ENCODE data around the gene RHOT2. TPM values are rescaled to one million over a fixed set of nuclear protein-coding genes. Genes with fewer than 3 reads are reported as not detected.

Gene RHOT2
- total and polyA plus RNA-seq, 9 of the 15 experiments (the other 6 are each of a cell fraction or from before 2014, with no cell fraction given): 5.0 to 373 (median 112) TPM

- no peak for TF ChIP-seq ETV5 (CRISPR knock-in tag; IDR thresholded peaks at IDR 0.05; ENCODE audit: low read depth)
- TF ChIP-seq NR1H2 (CRISPR knock-in tag; IDR thresholded peaks at IDR 0.05): 0 out of 2 replicates have a peak, but pooled peaks have one; percentile 66
- no peak for TF ChIP-seq PHB2 (IDR thresholded peaks at IDR 0.05; ENCODE audit: low read depth)
- peak; percentile 85; the same call in 1 of the 2 replicates for TF ChIP-seq ZFPM2 (CRISPR knock-in tag; IDR thresholded peaks at IDR 0.05)
- TF ChIP-seq CBFA2T3 (IDR thresholded peaks at IDR 0.05): no peak
- peak; percentile 59 for TF ChIP-seq SUPT5H (IDR thresholded peaks at IDR 0.05)
- TF ChIP-seq KLF1 (tag; IDR thresholded peaks at IDR 0.05): no peak
- TF ChIP-seq, protein P1, sequence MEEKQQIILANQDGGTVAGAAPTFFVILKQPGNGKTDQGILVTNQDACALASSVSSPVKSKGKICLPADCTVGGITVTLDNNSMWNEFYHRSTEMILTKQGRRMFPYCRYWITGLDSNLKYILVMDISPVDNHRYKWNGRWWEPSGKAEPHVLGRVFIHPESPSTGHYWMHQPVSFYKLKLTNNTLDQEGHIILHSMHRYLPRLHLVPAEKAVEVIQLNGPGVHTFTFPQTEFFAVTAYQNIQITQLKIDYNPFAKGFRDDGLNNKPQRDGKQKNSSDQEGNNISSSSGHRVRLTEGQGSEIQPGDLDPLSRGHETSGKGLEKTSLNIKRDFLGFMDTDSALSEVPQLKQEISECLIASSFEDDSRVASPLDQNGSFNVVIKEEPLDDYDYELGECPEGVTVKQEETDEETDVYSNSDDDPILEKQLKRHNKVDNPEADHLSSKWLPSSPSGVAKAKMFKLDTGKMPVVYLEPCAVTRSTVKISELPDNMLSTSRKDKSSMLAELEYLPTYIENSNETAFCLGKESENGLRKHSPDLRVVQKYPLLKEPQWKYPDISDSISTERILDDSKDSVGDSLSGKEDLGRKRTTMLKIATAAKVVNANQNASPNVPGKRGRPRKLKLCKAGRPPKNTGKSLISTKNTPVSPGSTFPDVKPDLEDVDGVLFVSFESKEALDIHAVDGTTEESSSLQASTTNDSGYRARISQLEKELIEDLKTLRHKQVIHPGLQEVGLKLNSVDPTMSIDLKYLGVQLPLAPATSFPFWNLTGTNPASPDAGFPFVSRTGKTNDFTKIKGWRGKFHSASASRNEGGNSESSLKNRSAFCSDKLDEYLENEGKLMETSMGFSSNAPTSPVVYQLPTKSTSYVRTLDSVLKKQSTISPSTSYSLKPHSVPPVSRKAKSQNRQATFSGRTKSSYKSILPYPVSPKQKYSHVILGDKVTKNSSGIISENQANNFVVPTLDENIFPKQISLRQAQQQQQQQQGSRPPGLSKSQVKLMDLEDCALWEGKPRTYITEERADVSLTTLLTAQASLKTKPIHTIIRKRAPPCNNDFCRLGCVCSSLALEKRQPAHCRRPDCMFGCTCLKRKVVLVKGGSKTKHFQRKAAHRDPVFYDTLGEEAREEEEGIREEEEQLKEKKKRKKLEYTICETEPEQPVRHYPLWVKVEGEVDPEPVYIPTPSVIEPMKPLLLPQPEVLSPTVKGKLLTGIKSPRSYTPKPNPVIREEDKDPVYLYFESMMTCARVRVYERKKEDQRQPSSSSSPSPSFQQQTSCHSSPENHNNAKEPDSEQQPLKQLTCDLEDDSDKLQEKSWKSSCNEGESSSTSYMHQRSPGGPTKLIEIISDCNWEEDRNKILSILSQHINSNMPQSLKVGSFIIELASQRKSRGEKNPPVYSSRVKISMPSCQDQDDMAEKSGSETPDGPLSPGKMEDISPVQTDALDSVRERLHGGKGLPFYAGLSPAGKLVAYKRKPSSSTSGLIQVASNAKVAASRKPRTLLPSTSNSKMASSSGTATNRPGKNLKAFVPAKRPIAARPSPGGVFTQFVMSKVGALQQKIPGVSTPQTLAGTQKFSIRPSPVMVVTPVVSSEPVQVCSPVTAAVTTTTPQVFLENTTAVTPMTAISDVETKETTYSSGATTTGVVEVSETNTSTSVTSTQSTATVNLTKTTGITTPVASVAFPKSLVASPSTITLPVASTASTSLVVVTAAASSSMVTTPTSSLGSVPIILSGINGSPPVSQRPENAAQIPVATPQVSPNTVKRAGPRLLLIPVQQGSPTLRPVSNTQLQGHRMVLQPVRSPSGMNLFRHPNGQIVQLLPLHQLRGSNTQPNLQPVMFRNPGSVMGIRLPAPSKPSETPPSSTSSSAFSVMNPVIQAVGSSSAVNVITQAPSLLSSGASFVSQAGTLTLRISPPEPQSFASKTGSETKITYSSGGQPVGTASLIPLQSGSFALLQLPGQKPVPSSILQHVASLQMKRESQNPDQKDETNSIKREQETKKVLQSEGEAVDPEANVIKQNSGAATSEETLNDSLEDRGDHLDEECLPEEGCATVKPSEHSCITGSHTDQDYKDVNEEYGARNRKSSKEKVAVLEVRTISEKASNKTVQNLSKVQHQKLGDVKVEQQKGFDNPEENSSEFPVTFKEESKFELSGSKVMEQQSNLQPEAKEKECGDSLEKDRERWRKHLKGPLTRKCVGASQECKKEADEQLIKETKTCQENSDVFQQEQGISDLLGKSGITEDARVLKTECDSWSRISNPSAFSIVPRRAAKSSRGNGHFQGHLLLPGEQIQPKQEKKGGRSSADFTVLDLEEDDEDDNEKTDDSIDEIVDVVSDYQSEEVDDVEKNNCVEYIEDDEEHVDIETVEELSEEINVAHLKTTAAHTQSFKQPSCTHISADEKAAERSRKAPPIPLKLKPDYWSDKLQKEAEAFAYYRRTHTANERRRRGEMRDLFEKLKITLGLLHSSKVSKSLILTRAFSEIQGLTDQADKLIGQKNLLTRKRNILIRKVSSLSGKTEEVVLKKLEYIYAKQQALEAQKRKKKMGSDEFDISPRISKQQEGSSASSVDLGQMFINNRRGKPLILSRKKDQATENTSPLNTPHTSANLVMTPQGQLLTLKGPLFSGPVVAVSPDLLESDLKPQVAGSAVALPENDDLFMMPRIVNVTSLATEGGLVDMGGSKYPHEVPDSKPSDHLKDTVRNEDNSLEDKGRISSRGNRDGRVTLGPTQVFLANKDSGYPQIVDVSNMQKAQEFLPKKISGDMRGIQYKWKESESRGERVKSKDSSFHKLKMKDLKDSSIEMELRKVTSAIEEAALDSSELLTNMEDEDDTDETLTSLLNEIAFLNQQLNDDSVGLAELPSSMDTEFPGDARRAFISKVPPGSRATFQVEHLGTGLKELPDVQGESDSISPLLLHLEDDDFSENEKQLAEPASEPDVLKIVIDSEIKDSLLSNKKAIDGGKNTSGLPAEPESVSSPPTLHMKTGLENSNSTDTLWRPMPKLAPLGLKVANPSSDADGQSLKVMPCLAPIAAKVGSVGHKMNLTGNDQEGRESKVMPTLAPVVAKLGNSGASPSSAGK (IDR thresholded peaks at IDR 0.05): peak; percentile 78; the same call in 1 of the 2 replicates
- TF ChIP-seq ZNF24 (IDR thresholded peaks at IDR 0.05): no peak
- no peak for TF ChIP-seq RREB1 (CRISPR knock-in tag; IDR thresholded peaks at IDR 0.05)
- TF ChIP-seq ZNF644 (tag; IDR thresholded peaks at IDR 0.05; ENCODE audit: low read depth): no peak
Measured at GRCh38 chr16:683396-684070, 15.6 kb downstream of the RHOT2 start (continued).

All from K562 (cell line).